GM18526 (cell line): ENCODE data around the gene CNTN4.

Experiments
- POLR2A ChIP-seq: IDR thresholded peaks from 3 replicates; pipeline ENCODE4 v1.6.1; 2011; ENCODE audit not compliant: insufficient read length; ENCODE audit errors: extremely low read depth

The CNTN4 gene

DNA sequence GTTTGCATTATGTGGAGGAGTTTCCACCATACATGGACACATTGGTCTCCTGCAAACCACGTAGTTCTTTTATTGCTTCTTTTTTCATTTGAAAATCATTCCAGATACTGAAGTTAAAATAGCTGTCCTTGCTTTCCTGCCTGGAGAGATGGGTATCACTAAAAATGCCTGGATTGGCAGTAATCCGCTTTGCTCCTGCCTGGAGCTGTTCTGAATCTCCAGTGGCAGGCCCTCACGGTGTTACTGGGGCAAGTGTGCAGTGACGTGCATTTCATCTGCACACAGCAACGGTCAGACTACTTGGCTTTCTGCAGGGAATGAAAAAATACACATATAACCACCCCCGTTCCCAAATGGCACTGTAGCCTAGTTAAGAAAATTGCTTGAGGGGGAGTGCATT lies 738.6 kb downstream of the CNTN4 start:
- TF ChIP-seq POLR2A = no peak

DNA sequence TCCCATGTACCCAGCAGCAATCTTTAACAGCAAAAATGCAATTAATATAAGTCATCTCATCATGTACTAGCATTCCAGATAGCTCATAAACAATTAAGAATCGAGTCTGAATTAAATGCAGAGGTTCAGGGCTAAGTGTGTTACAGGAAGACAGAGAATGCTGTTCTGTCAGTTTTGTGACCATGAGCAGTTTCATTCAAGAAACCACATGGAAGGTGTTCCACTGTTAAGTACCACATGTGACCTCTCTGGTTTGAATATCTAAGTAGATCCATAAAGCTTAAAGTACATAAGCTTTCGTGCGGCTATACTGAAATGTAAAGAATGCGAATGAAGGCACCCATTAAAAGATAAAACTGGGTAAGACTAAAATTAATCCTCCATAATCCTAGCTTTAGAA lies 739.2 kb downstream of the CNTN4 start:
- no peak for TF ChIP-seq POLR2A

DNA sequence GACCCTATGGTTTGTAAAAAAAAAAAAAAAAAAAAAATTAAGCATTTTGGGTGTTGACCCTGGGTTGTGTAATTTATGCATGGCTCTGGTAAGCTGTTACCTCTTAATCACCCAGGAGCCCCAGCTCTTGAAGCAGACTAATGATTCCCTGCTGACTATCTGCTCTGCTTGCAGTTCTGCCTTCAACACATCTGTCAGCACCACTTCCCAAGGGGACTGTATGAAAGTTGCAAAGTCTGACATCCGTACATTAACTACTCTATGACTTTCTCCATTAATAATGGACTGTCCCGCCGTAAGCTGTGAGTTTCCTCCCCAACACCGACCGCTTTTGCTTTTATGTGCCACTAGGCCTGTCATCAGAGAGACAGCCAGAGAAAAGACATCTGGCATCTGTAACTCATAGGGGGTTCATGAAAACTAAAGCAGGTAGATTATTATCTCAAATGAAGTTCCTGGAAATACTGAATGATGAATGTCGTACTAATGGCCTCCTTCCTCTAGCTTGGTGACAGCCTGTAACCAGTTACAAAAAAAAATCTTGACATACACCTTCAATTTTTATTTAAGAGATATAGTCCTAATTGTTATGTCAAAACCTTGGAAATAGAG lies 740.0 kb downstream of the CNTN4 start:
- TF ChIP-seq POLR2A = no peak

DNA sequence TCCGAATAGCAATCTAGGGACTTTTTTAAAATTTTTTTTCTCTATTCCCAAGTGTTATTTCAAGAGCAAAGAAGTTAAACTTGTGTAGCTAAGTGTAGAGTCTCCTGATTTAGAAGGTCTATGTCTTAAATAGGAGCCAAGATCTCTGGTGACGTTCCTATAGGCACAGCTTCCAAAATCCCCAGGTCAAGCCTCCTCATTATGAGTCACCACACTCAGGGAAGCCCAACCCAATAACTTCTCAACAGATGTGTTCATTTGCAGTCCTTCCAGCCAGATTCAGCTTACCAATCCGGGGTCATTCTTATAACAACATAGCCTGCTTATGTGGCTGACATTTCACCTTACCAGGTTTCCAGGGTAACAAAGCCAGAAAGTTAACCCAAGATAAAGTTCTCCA lies 741.2 kb downstream of the CNTN4 start:
- TF ChIP-seq POLR2A = no peak

- no peak for TF ChIP-seq POLR2A
These were observed 748.6 kb downstream of the CNTN4 start for GRCh38 chr3:2847062-2847841.

DNA sequence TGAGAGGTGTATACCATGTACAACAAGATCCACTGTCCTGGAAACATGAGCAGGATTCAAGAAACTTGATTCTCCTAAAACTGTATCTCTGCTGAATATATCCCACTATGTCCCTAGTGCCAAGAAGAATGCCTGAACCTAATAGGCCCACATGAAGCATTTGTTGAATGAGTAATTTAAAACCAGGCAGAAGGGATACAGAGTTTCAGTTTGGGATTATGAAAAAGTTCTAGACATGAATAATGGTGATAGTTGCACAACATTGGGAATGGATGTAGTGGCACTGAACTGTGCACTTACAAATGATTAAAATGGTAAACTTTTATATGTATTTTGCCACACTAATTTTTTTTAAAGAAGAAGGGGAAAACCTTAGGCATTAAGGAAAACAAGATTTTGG lies 750.4 kb downstream of the CNTN4 start:
- TF ChIP-seq POLR2A = no peak

GRCh38 chr3:2850701-2851100 lies 752.0 kb downstream of the CNTN4 start:
- TF ChIP-seq POLR2A = no peak

GRCh38 chr3:2851361-2851760 lies 752.7 kb downstream of the CNTN4 start:
- TF ChIP-seq POLR2A = no peak

- no peak for TF ChIP-seq POLR2A
These were observed 753.2 kb downstream of the CNTN4 start for GRCh38 chr3:2851835-2852234.

DNA sequence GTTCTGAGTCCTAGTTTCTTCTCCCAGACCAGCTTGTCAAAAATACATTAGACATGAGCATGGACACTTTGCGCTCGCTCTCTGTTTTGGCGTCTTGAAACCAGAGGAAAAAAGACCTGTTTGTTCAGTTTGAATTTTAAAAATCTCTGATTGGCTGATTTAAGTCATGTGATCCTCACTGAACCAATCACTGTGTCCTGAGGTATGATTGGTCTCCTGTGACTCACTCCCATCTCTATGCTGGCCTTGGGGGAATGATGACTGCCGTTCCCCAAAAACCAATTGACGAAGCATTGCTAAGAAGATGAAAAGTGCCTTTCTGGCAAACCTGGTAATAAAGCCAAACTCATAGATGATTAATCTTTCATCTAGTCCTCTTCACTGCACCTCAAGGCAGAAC lies 755.0 kb downstream of the CNTN4 start:
- no peak for TF ChIP-seq POLR2A

- TF ChIP-seq POLR2A = no peak
These were observed 757.8 kb downstream of the CNTN4 start for GRCh38 chr3:2856138-2857133.

GRCh38 chr3:2860626-2861025 lies 762.0 kb downstream of the CNTN4 start:
- TF ChIP-seq POLR2A = no peak

GRCh38 chr3:2861120-2861519 lies 762.5 kb downstream of the CNTN4 start:
- no peak for TF ChIP-seq POLR2A

DNA sequence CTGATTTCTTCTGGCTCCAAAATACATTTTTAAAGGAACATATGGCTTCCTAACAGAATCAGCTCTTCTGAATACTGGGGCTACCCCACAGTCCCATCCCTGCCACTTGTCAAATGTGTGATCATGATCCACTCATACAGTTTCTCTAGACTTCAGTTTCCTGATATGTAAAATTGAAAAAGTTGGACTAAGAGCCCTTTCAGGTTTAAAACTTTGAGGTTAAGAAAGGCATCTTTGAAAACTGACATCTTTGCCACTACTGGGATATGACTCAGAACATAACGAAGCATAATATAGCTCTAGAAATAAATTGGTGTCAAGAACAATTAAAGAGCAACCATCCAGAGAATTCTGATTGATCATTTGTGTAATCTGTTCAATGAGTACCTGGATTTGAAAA lies 763.3 kb downstream of the CNTN4 start:
- TF ChIP-seq POLR2A = no peak

DNA sequence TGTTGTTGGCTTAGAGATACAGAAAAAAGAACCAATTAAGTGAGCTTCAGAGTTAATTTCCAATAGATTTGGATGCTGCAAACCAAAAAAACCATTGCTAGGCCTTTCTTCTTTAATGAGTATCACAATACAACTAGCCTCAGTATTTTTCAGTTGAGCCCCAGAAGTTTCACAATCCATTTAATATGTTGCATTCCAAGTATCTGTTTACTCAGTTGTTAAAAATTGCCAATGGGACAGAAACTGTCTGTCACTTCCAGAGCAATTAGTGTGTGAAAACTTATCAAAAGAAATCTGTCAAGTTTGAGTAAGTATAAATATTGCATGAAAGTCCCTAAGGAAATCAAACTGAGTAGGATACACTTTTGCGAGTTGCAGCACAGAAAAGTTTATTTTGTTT lies 763.7 kb downstream of the CNTN4 start:
- no peak for TF ChIP-seq POLR2A

- TF ChIP-seq POLR2A = no peak
These were observed 764.5 kb downstream of the CNTN4 start for GRCh38 chr3:2863127-2863526.
